Liver (tissue), 9 donors: ENCODE data around the gene SFXN2. TPM values are rescaled to one million over a fixed set of nuclear protein-coding genes. Genes with fewer than 3 reads are reported as not detected.

Source experiments
- DNase-seq: peaks from one replicate; pipeline ENCODE4 v3.0.0-alpha.2; 2017; ENCODE audit warnings: low spot score
- H3K27ac ChIP-seq, 2 donors: one replicate each; pipeline ENCODE4 v1.7.0; 2013; ENCODE audit warnings: inconsistent platforms in 2 of 2, low read length in 2 of 2, control low read depth in 1 of 2, low read depth in 1 of 2, mild to moderate bottlenecking in 1 of 2
- H3K27me3 ChIP-seq, 4 donors: one replicate each; pipeline versions ENCODE4 v1.6.1 to v1.7.0; 2013; ENCODE audit warnings: low read length in 3 of 4, inconsistent platforms in 1 of 4, mild to moderate bottlenecking in 1 of 4, moderate library complexity in 1 of 4; ENCODE audit not compliant: control insufficient read depth in 4 of 4, insufficient read depth in 4 of 4
- H3K36me3 ChIP-seq, 4 donors: one replicate each; pipeline versions ENCODE4 v1.6.1 to v1.7.0; 2013; ENCODE audit warnings: low read length in 3 of 4, mild to moderate bottlenecking in 3 of 4, low read depth in 1 of 4, moderate library complexity in 1 of 4; ENCODE audit not compliant: control insufficient read depth in 4 of 4, insufficient read depth in 3 of 4
- H3K4me1 ChIP-seq, 4 donors: one replicate each; pipeline versions ENCODE4 v1.6.1 to v1.7.0; 2013; ENCODE audit warnings: low read length in 3 of 4, mild to moderate bottlenecking in 3 of 4, moderate library complexity in 1 of 4; ENCODE audit not compliant: control insufficient read depth in 4 of 4, insufficient read depth in 4 of 4
- H3K4me3 ChIP-seq, 3 donors: one replicate each; pipeline versions ENCODE4 v1.6.1 to v1.7.0; 2013; ENCODE audit warnings: low read length in 3 of 3, control low read depth in 1 of 3, low read depth in 1 of 3, mild to moderate bottlenecking in 1 of 3
- H3K9ac ChIP-seq, 2 donors: one replicate each; pipeline ENCODE4 v1.7.0; 2013; ENCODE audit warnings: low read length in 2 of 2, mild to moderate bottlenecking in 2 of 2, moderate library complexity in 2 of 2, control low read depth in 1 of 2, low read depth in 1 of 2
- H3K9me3 ChIP-seq, 4 donors: one replicate each; pipeline versions ENCODE4 v1.6.1 to v1.7.0; 2013; ENCODE audit warnings: low read length in 3 of 4; ENCODE audit not compliant: control insufficient read depth in 4 of 4
- ATF3 ChIP-seq: IDR thresholded peaks from 2 replicates; pipeline ENCODE4 v1.6.1; 2016; ENCODE audit warnings: antibody characterized with exemption
- CTCF ChIP-seq: fragments of 150-350 bp; IDR thresholded peaks from 2 replicates; pipeline ENCODE4 v1.5.1; 2017; ENCODE audit warnings: improper control_type of control experiment, low read depth, low read length; ENCODE audit not compliant: missing input control
- EGR1 ChIP-seq, 2 donors: IDR thresholded peaks; 2 replicates each; pipeline ENCODE4 v1.6.1; 2016 to 2018; ENCODE audit warnings: antibody characterized with exemption in 2 of 2, low read depth in 2 of 2
- FOXA1 ChIP-seq: IDR thresholded peaks from 2 replicates; pipeline ENCODE4 v1.6.1; 2016; ENCODE audit warnings: antibody characterized with exemption
- FOXA2 ChIP-seq: IDR thresholded peaks from 2 replicates; pipeline ENCODE4 v1.6.1; 2016; ENCODE audit warnings: antibody characterized with exemption
- GABPA ChIP-seq, 2 donors: IDR thresholded peaks in 1 of 2; conservative IDR thresholded peaks in 1 of 2; 2 replicates each; pipeline ENCODE4 v1.6.1; 2016; ENCODE audit warnings: antibody characterized with exemption in 2 of 2, mild to moderate bottlenecking in 1 of 2, moderate library complexity in 1 of 2
- HNF4A ChIP-seq, 2 donors: conservative IDR thresholded peaks; 2 replicates each; pipeline ENCODE4 v1.6.1; 2016; ENCODE audit warnings: antibody characterized with exemption in 2 of 2, mild to moderate bottlenecking in 2 of 2
- HNF4G ChIP-seq: IDR thresholded peaks from 2 replicates; pipeline ENCODE4 v1.6.1; 2016; ENCODE audit warnings: antibody characterized with exemption
- JUND ChIP-seq, 2 donors: IDR thresholded peaks; 2 replicates each; pipeline ENCODE4 v1.6.1; 2016; ENCODE audit warnings: antibody characterized with exemption in 2 of 2
- MAX ChIP-seq: IDR thresholded peaks from 2 replicates; pipeline ENCODE4 v1.6.1; 2016; ENCODE audit warnings: antibody characterized with exemption
- NR2F2 ChIP-seq: IDR thresholded peaks from 2 replicates; pipeline ENCODE4 v1.6.1; 2016; ENCODE audit warnings: antibody characterized with exemption
- RAD21 ChIP-seq, 2 donors: IDR thresholded peaks; 2 replicates each; pipeline ENCODE4 v1.6.1; 2016; ENCODE audit warnings: antibody characterized with exemption in 2 of 2, mild to moderate bottlenecking in 2 of 2
- REST ChIP-seq: IDR thresholded peaks from 2 replicates; pipeline ENCODE4 v1.6.1; 2016; ENCODE audit warnings: antibody characterized with exemption, mild to moderate bottlenecking
- RXRA ChIP-seq, 2 donors: IDR thresholded peaks; 2 replicates each; pipeline ENCODE4 v1.6.1; 2017 to 2018; ENCODE audit warnings: antibody characterized with exemption in 2 of 2, mild to moderate bottlenecking in 1 of 2
- SP1 ChIP-seq: IDR thresholded peaks from 2 replicates; pipeline ENCODE4 v1.6.1; 2018; ENCODE audit warnings: antibody characterized with exemption, mild to moderate bottlenecking
- TAF1 ChIP-seq: conservative IDR thresholded peaks from 2 replicates; pipeline ENCODE4 v1.6.1; 2016; ENCODE audit warnings: antibody characterized with exemption, mild to moderate bottlenecking
- YY1 ChIP-seq: IDR thresholded peaks from 2 replicates; pipeline ENCODE4 v1.6.1; 2016; ENCODE audit warnings: antibody characterized with exemption, mild to moderate bottlenecking
- ZBTB33 ChIP-seq: IDR thresholded peaks from 2 replicates; pipeline ENCODE4 v1.6.1; 2016; ENCODE audit warnings: antibody characterized with exemption
- WGBS: extraction: QIAGEN DNeasy Blood & Tissue Kit; methylation state at CpG from one replicate; pipeline ENCODE4 v1.1.7; 2013; 5-methylcytosine and 5-hydroxymethylcytosine counted together
- polyA plus RNA-seq, 2 donors: library from polyadenylated mRNA; stranded (reverse) in 1 of 2; unstranded in 1 of 2; fragments of 200-250 nt in 1 of 2; fragments of >200 nt in 1 of 2; fragmentation: Nextera tagmentation in 1 of 2; extraction: Ambion mirVana in 1 of 2; gene quantifications; one replicate each; pipeline versions ENCODE4 v1.2.1 to v1.2.3, GENCODE V29; 2013 to 2015
- total RNA-seq, 2 donors: library from RNA; depleted of rRNA; stranded (reverse); fragments of >200 nt; gene quantifications; one replicate each; pipeline ENCODE4 v1.2.3, GENCODE V29; 2014
- donor health status: healthy.
- donor health status: healthy.
- donor health status: healthy.
- donor health status: healthy.
- donor health status: healthy.

Gene SFXN2
- total and polyA plus RNA-seq, 4 donors = 6.0 to 22.6 (median 17.7) TPM

- TF ChIP-seq HNF4A (conservative IDR thresholded peaks at IDR 0.05) (no peak), RAD21 (IDR thresholded peaks at IDR 0.05) (peak; percentile 52 to 76), YY1 (no peak)
These were observed 35.6 kb upstream of the SFXN2 start (continued) for GRCh38 chr10:102678842-102679289.

- no peak for TF ChIP-seq RXRA (IDR thresholded peaks at IDR 0.05)
- TF ChIP-seq FOXA2 = no peak
- no peak for TF ChIP-seq HNF4A (conservative IDR thresholded peaks at IDR 0.05)
- no peak for TF ChIP-seq EGR1 (IDR thresholded peaks at IDR 0.05; ENCODE audit: low read depth in 2 of 2)
- no peak for TF ChIP-seq GABPA (IDR thresholded peaks at IDR 0.05 in 1 of 2, conservative IDR thresholded peaks at IDR 0.05 in 1 of 2)
- no peak for TF ChIP-seq ZBTB33
- TF ChIP-seq JUND (IDR thresholded peaks at IDR 0.05) = no peak
- TF ChIP-seq FOXA1 = no peak
- no peak for TF ChIP-seq REST
- TF ChIP-seq RAD21 (IDR thresholded peaks at IDR 0.05) = no peak
- TF ChIP-seq TAF1 = no peak
- TF ChIP-seq CTCF = no peak
- no peak for TF ChIP-seq NR2F2
- TF ChIP-seq HNF4G = no peak
- no peak for TF ChIP-seq SP1
- TF ChIP-seq MAX = no peak
- no peak for TF ChIP-seq ATF3
- TF ChIP-seq YY1 = no peak
- Histone ChIP-seq H3K4me1 (peaks cover 4 to 24% (median 14%) of the 10 kb centered on the region in 4 donors), H3K27ac (no peak overlapping the region), H3K9ac (no peak overlapping the region), H3K36me3 (no peaks in the 10 kb centered on the region), H3K9me3 (no peaks in the 10 kb centered on the region), H3K4me3 (no peak overlapping the region), H3K27me3 (no peaks in the 10 kb centered on the region)
- DNase-seq = no peak
- 98% methylated on average over 4 of the region's 4 CpGs for WGBS
These were observed 34.8 kb upstream of the SFXN2 start for GRCh38 chr10:102679596-102679995.
